Endothelial cell of umbilical vein (primary cell): ENCODE results near the gene TNIK. TPM values are rescaled to one million over a fixed set of nuclear protein-coding genes. Genes with fewer than 3 reads are reported as not detected.

Source experiments
- BruUV-seq: library from RNA; stranded (reverse); fragments of 400-500 nt; replicated peaks from 2 replicates; lab custom pipeline; 2021; lab: Mats Ljungman, UMichigan
- CTCF ChIA-PET: fragments of 300-600, 350-600 bp; sonication (Branson Sonifier 250); formaldehyde crosslinking; loops from one replicate; lab custom pipeline; 2021; ENCODE audit warnings: antibody characterized with exemption, inconsistent platforms; lab: Charles Lee
- POLR2A ChIA-PET: fragments of 300-600, 350-600 bp; sonication (Branson Sonifier 250); formaldehyde crosslinking; loops from one replicate; lab custom pipeline; 2021; ENCODE audit warnings: antibody characterized with exemption, inconsistent platforms; lab: Charles Lee
- DNase-seq: peaks from one replicate; pipeline ENCODE4 v3.0.0-alpha.2; 2011; ENCODE audit warnings: low read depth, low spot score
- FAIRE-seq: peaks from 2 replicates; lab custom pipeline; 2011; peaks lifted over from hg19 to GRCh38; lab: Jason Lieb, UNC
- H2AFZ ChIP-seq: 2 replicates; pipeline ENCODE4 v1.6.0; 2012; ENCODE audit warnings: low read depth, low read length, control low read depth, inconsistent platforms
- H3K27ac ChIP-seq: 2 replicates; pipeline ENCODE4 v1.5.1; 2011; ENCODE audit warnings: low read depth, mild to moderate bottlenecking, control low read depth, low read length, moderate library complexity; ENCODE audit not compliant: insufficient read depth
- H3K27me3 ChIP-seq, 2 experiments: 2 replicates each; pipeline versions ENCODE4 v1.6.0 to v1.6.1; 2011; ENCODE audit warnings: low read length in 2 of 2, mixed read lengths in 1 of 2; ENCODE audit not compliant: control insufficient read depth in 2 of 2, insufficient read depth in 2 of 2
- H3K36me3 ChIP-seq, 2 experiments: 2 replicates in 1 of 2; 3 replicates in 1 of 2; pipeline ENCODE4 v1.5.1; 2011; ENCODE audit warnings: low read length in 2 of 2, mild to moderate bottlenecking in 1 of 2, moderate library complexity in 1 of 2; ENCODE audit not compliant: control insufficient read depth in 2 of 2, insufficient read depth in 2 of 2; ENCODE audit errors: extremely low read depth in 1 of 2
- H3K4me1 ChIP-seq: 3 replicates; pipeline ENCODE4 v1.5.1; 2011; ENCODE audit warnings: mild to moderate bottlenecking, low read length; ENCODE audit not compliant: control insufficient read depth, insufficient read depth; ENCODE audit errors: extremely low read depth
- H3K4me2 ChIP-seq: 2 replicates; pipeline ENCODE4 v1.6.1; 2011; ENCODE audit warnings: low read length, control low read depth, mixed read lengths; ENCODE audit not compliant: insufficient read depth
- H3K4me3 ChIP-seq, 3 experiments: fragments of 200-600 bp in 1 of 3; sonication (generic), shearing (Covaris generic) in 1 of 3; replicated peaks in 1 of 3; 2 replicates each; pipeline ENCODE4 v1.5.1; 2011 to 2016; ENCODE audit warnings: control low read depth in 3 of 3, low read length in 3 of 3, mild to moderate bottlenecking in 2 of 3, inconsistent platforms in 1 of 3, low read depth in 1 of 3, moderate library complexity in 1 of 3; ENCODE audit not compliant: insufficient read depth in 1 of 3
- H3K79me2 ChIP-seq: 2 replicates; pipeline ENCODE4 v1.6.0; 2012; ENCODE audit warnings: low read length, inconsistent platforms; ENCODE audit not compliant: control insufficient read depth, insufficient read depth
- H3K9ac ChIP-seq: replicated peaks from 2 replicates; pipeline ENCODE3; 2011; ENCODE audit warnings: low read length, control low read depth; ENCODE audit not compliant: insufficient read depth; ENCODE audit errors: extremely low read depth
- H3K9me1 ChIP-seq: replicated peaks from 3 replicates; pipeline ENCODE4 v1.6.0; 2011; ENCODE audit warnings: mild to moderate bottlenecking, low read length; ENCODE audit not compliant: control insufficient read depth, insufficient read depth; ENCODE audit errors: extremely low read depth
- H3K9me3 ChIP-seq: replicated peaks from 2 replicates; pipeline ENCODE4 v1.5.1; 2012; ENCODE audit warnings: low read length, inconsistent platforms; ENCODE audit not compliant: control insufficient read depth, insufficient read depth
- H4K20me1 ChIP-seq: replicated peaks from 2 replicates; pipeline ENCODE3; 2011; ENCODE audit warnings: mild to moderate bottlenecking, low read length; ENCODE audit not compliant: control insufficient read depth, insufficient read depth; ENCODE audit errors: extremely low read depth
- EZH2 ChIP-seq: IDR thresholded peaks from 2 replicates; pipeline ENCODE4 v1.6.1; 2012; ENCODE audit warnings: borderline replicate concordance, low read depth, mild to moderate bottlenecking, moderate library complexity, low read length, inconsistent platforms; ENCODE audit not compliant: severe bottlenecking
- FOS ChIP-seq: IDR thresholded peaks from 2 replicates; pipeline ENCODE4 v1.6.1; 2011; ENCODE audit warnings: mild to moderate bottlenecking, low read length, moderate library complexity, borderline replicate concordance; ENCODE audit not compliant: insufficient read depth
- GATA2 ChIP-seq: IDR thresholded peaks from 2 replicates; pipeline ENCODE4 v1.7.0; 2011; ENCODE audit warnings: low read depth, mild to moderate bottlenecking, moderate library complexity, mixed read lengths, low read length; ENCODE audit not compliant: insufficient read length, insufficient read depth
- JUN ChIP-seq: IDR thresholded peaks from 2 replicates; pipeline ENCODE4 v1.6.1; 2011; ENCODE audit warnings: borderline replicate concordance, low read depth; ENCODE audit not compliant: insufficient read length, insufficient read depth
- MYC ChIP-seq: IDR thresholded peaks from one replicate; pipeline ENCODE4 v1.6.1; 2011; ENCODE audit warnings: mild to moderate bottlenecking, low read depth, low read length
- POLR2A ChIP-seq: IDR thresholded peaks from 2 replicates; pipeline ENCODE4 v1.6.1; 2012; ENCODE audit warnings: low read depth, mild to moderate bottlenecking, control low read depth, low read length
- POLR2AphosphoS5 ChIP-seq: IDR thresholded peaks from 2 replicates; pipeline ENCODE4 v1.6.1; 2012; ENCODE audit warnings: low read depth, mild to moderate bottlenecking, control low read depth, low read length, moderate library complexity; ENCODE audit not compliant: insufficient read depth
- dilution Hi-C: fragments of 300-500 bp; cut with MboI; formaldehyde crosslinking; loops from one replicate; pipeline ENCODE4 v1.15.0; 2019; ENCODE audit warnings: low sequenced_read_pairs; ENCODE audit not compliant: extremely low pct_ligation_motif_present
- intact Hi-C: fragments of 100-400 bp; cut with micrococcal nuclease; formaldehyde crosslinking; loops from one replicate; pipeline ENCODE4 v1.10.0; 2022
- polyA plus RNA-seq, 4 experiments: library from polyadenylated mRNA; depleted of rRNA in 3 of 4; stranded (reverse) in 3 of 4; unstranded in 1 of 4; fragments of >200 nt; gene quantifications; 2 replicates each; pipeline versions ENCODE4 v1.2.1 to v1.2.3, GENCODE V29; 2011 to 2012; ENCODE audit warnings: missing spikeins in 1 of 4
- total RNA-seq: library from RNA; stranded (reverse); gene quantifications from 2 replicates; pipeline ENCODE4 v1.2.3, GENCODE V29; 2021
- TF ChIP-seq, protein P1 (sequence below), 2 donors: IDR thresholded peaks; 1 replicate in 1 of 2; 2 replicates in 1 of 2; pipeline ENCODE4 v1.5.1; 2011; ENCODE audit warnings: low read length in 2 of 2, mild to moderate bottlenecking in 2 of 2, moderate library complexity in 2 of 2, control low read depth in 1 of 2, inconsistent platforms in 1 of 2, low read depth in 1 of 2; ENCODE audit not compliant: insufficient read depth in 1 of 2; ENCODE audit errors: extremely low read depth in 1 of 2
- TF ChIP-seq, protein P2 (sequence below): IDR thresholded peaks from 2 replicates; pipeline ENCODE4 v1.6.1; 2011; ENCODE audit not compliant: insufficient read depth, insufficient read length

Gene TNIK
- total and polyA plus RNA-seq, 2 donors (not counting 3 experiments of a cell fraction or from before 2014, with no cell fraction given): 10.9 to 39.7 TPM

DNA sequence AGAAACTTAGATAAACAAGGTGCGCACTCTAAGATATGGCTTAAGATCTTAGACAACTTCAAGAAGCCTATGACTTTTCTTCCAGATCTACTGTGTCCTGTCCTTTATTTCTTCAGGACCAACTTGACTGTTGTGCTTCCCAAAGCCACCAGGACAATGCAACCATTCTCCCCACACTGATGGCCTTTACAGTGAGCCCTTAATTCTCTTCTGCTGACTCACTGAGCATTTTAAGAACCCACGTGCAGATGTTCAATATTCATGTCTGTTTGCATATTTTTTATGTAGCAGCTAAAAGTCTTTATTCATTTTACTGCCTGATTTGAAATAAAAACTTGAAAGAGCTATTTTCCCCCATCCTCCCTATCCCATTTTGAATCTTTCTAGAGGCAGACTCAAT lies 330.4 kb downstream of the TNIK start:
- dilution Hi-C loops: no loop called here
- no peak overlapping the region for H2AFZ ChIP-seq
- no peak overlapping the region for H3K9ac ChIP-seq
- no peaks in the 10 kb centered on the region for H3K79me2 ChIP-seq
- H3K27me3 ChIP-seq: no peaks in the 10 kb centered on the region
- H3K4me2 ChIP-seq: no peak overlapping the region
- H3K9me1 ChIP-seq: no peaks in the 10 kb centered on the region
- ChIA-PET POLR2A (no interaction called here), CTCF (no interaction called here)
- intact Hi-C loops: no loop called here
- BruUV-seq: no TSS peak
- no peak overlapping the region for H3K4me3 ChIP-seq
- FAIRE-seq (no peak), DNase-seq (no peak)
- H3K27ac ChIP-seq: no peak overlapping the region
- peaks cover 2% of the 10 kb centered on the region for H3K4me1 ChIP-seq
- no peak for TF ChIP-seq EZH2
- no peak for TF ChIP-seq GATA2
- no peak for TF ChIP-seq POLR2AphosphoS5
- TF ChIP-seq, protein P1, sequence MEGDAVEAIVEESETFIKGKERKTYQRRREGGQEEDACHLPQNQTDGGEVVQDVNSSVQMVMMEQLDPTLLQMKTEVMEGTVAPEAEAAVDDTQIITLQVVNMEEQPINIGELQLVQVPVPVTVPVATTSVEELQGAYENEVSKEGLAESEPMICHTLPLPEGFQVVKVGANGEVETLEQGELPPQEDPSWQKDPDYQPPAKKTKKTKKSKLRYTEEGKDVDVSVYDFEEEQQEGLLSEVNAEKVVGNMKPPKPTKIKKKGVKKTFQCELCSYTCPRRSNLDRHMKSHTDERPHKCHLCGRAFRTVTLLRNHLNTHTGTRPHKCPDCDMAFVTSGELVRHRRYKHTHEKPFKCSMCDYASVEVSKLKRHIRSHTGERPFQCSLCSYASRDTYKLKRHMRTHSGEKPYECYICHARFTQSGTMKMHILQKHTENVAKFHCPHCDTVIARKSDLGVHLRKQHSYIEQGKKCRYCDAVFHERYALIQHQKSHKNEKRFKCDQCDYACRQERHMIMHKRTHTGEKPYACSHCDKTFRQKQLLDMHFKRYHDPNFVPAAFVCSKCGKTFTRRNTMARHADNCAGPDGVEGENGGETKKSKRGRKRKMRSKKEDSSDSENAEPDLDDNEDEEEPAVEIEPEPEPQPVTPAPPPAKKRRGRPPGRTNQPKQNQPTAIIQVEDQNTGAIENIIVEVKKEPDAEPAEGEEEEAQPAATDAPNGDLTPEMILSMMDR (IDR thresholded peaks at IDR 0.05; ENCODE audit: extremely low read depth in 1 of 2, insufficient read depth in 1 of 2, low read depth in 1 of 2, low read length in 2 of 2): no peak
- no peak for TF ChIP-seq POLR2A
- no peak for TF ChIP-seq JUN
- no peak for TF ChIP-seq MYC
- TF ChIP-seq, protein P2, sequence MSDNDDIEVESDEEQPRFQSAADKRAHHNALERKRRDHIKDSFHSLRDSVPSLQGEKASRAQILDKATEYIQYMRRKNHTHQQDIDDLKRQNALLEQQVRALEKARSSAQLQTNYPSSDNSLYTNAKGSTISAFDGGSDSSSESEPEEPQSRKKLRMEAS: no peak
- TF ChIP-seq FOS: no peak
- peaks cover 0 to 5% of the 10 kb centered on the region in 2 experiments for H3K36me3 ChIP-seq
- H4K20me1 ChIP-seq: no peaks in the 10 kb centered on the region
- no peaks in the 10 kb centered on the region for H3K9me3 ChIP-seq
